SW480 (cell line): ENCODE data around the gene GMDS.

ENCODE experiments used
- DNase-seq: peaks from one replicate; pipeline ENCODE4 v3.0.0-alpha.2; 2016; ENCODE audit warnings: low spot score

Gene GMDS

GRCh38 chr6:1586861-1587450 lies 658.4 kb downstream of the GMDS start:
- no peak for DNase-seq

- no peak for DNase-seq
Observed at GRCh38 chr6:1586256-1586655, 659.1 kb downstream of the GMDS start.

- no peak for DNase-seq
Observed at GRCh38 chr6:1585669-1586049, 659.7 kb downstream of the GMDS start.

- DNase-seq: no peak
Observed at GRCh38 chr6:1584996-1585668, 660.3 kb downstream of the GMDS start.

GRCh38 chr6:1584146-1584545 lies 661.3 kb downstream of the GMDS start:
- DNase-seq: no peak

- no peak for DNase-seq
Observed at GRCh38 chr6:1581120-1581991, 664.0 kb downstream of the GMDS start.

- no peak for DNase-seq
Observed at GRCh38 chr6:1580585-1580984, 664.8 kb downstream of the GMDS start.

GRCh38 chr6:1580109-1580508 lies 665.3 kb downstream of the GMDS start:
- DNase-seq: no peak

GRCh38 chr6:1579096-1579495 lies 666.3 kb downstream of the GMDS start:
- DNase-seq: no peak

GRCh38 chr6:1577896-1578745 lies 667.3 kb downstream of the GMDS start:
- DNase-seq: no peak

GRCh38 chr6:1577146-1577680 lies 668.2 kb downstream of the GMDS start:
- no peak for DNase-seq

GRCh38 chr6:1576711-1577110 lies 668.7 kb downstream of the GMDS start:
- DNase-seq: no peak

- no peak for DNase-seq
Observed at GRCh38 chr6:1576166-1576565, 669.2 kb downstream of the GMDS start.

GRCh38 chr6:1575210-1576041 lies 670.0 kb downstream of the GMDS start:
- DNase-seq: no peak

GRCh38 chr6:1574890-1575209 lies 670.6 kb downstream of the GMDS start:
- DNase-seq: no peak

- DNase-seq: no peak
Observed at GRCh38 chr6:1574083-1574761, 671.2 kb downstream of the GMDS start.
